BE2C (cell line): ENCODE data around the gene CSGALNACT2.
"Not testable (repeated sequence)": the region's sequence is repeated elsewhere in the genome, so short reads cannot be mapped to it uniquely, and the experiment has no call there.

Experiments used
- DNase-seq: peaks from one replicate; pipeline ENCODE4 v3.0.0-alpha.2; 2020
- H3K27me3 ChIP-seq: fragments of 250-450 bp; sonication (Bioruptor Pico); 2 replicates; pipeline ENCODE4 v1.5.1; 2020; ENCODE audit warnings: mild to moderate bottlenecking
- H3K36me3 ChIP-seq: fragments of 250-450 bp; sonication (Bioruptor Pico); 2 replicates; pipeline ENCODE4 v1.5.1; 2020; ENCODE audit warnings: mild to moderate bottlenecking
- H3K4me1 ChIP-seq: fragments of 250-450 bp; sonication (Bioruptor Pico); 2 replicates; pipeline ENCODE4 v1.5.1; 2020
- H3K4me3 ChIP-seq: 2 replicates; pipeline ENCODE4 v1.5.1; 2011; ENCODE audit warnings: low read depth, low read length
- H3K9me3 ChIP-seq: fragments of 250-450 bp; sonication (Bioruptor Pico); 2 replicates; pipeline ENCODE4 v1.5.1; 2020
- CTCF ChIP-seq: IDR thresholded peaks from 2 replicates; pipeline ENCODE4 v1.5.1; 2012; ENCODE audit warnings: mild to moderate bottlenecking, low read depth, low read length

CSGALNACT2 gene

GRCh38 chr10:43093423-43094076 lies 44.7 kb upstream of the CSGALNACT2 start:
- H3K36me3 ChIP-seq = peaks cover 82% of the 10 kb centered on the region
- DNase-seq = peak; percentile 74
- no peak overlapping the region for H3K4me3 ChIP-seq
- TF ChIP-seq CTCF = peak; percentile 54
- H3K4me1 ChIP-seq = peaks cover 54% of the 10 kb centered on the region
- no peaks in the 10 kb centered on the region for H3K27me3 ChIP-seq
- no peaks in the 10 kb centered on the region for H3K9me3 ChIP-seq

- no peak for TF ChIP-seq CTCF
- peak; percentile 77 for DNase-seq
- H3K36me3 ChIP-seq = peaks cover 82% of the 10 kb centered on the region
- no peaks in the 10 kb centered on the region for H3K27me3 ChIP-seq
- H3K4me3 ChIP-seq = peak overlapping the region; percentile 2
- H3K4me1 ChIP-seq = peaks cover 53% of the 10 kb centered on the region
- H3K9me3 ChIP-seq = no peaks in the 10 kb centered on the region
Measured at GRCh38 chr10:43094085-43094484, 44.2 kb upstream of the CSGALNACT2 start.

- not testable (repeated sequence) for DNase-seq, H3K4me3 ChIP-seq, H3K27me3 ChIP-seq, H3K9me3 ChIP-seq
- Histone ChIP-seq H3K4me1 (peaks cover 41% of the 10 kb centered on the region), H3K36me3 (peaks cover 98% of the 10 kb centered on the region)
Measured at GRCh38 chr10:43099339-43099738, 38.9 kb upstream of the CSGALNACT2 start.

- DNase-seq = no peak
- H3K36me3 ChIP-seq = peaks cover 98% of the 10 kb centered on the region
- H3K4me3 ChIP-seq = no peak overlapping the region
- no peaks in the 10 kb centered on the region for H3K9me3 ChIP-seq
- no peaks in the 10 kb centered on the region for H3K27me3 ChIP-seq
- TF ChIP-seq CTCF = no peak
- H3K4me1 ChIP-seq = peaks cover 40% of the 10 kb centered on the region
Measured at GRCh38 chr10:43099928-43100327, 38.3 kb upstream of the CSGALNACT2 start.

- no peak for DNase-seq
- no peak for TF ChIP-seq CTCF
- Histone ChIP-seq H3K4me1 (peaks cover 39% of the 10 kb centered on the region), H3K4me3 (no peak overlapping the region), H3K36me3 (peaks cover 97% of the 10 kb centered on the region), H3K9me3 (no peaks in the 10 kb centered on the region), H3K27me3 (no peaks in the 10 kb centered on the region)
Measured at GRCh38 chr10:43100366-43100765, 37.9 kb upstream of the CSGALNACT2 start.

- no peaks in the 10 kb centered on the region for H3K9me3 ChIP-seq
- peaks cover 37% of the 10 kb centered on the region for H3K4me1 ChIP-seq
- no peak overlapping the region for H3K4me3 ChIP-seq
- no peaks in the 10 kb centered on the region for H3K27me3 ChIP-seq
- no peak for DNase-seq
- no peak for TF ChIP-seq CTCF
- H3K36me3 ChIP-seq = peaks cover 96% of the 10 kb centered on the region
Measured at GRCh38 chr10:43102063-43102828, 36.0 kb upstream of the CSGALNACT2 start.
